Measurements from ENCODE around the gene FUT7. TPM values are rescaled to one million over a fixed set of nuclear protein-coding genes. Genes with fewer than 3 reads are reported as not detected.

FUT7 gene
- total RNA-seq, 4 donors from 2014 or later, result 0.19 to 3.6 (median 0.31) TPM; not detected in 1

GRCh38 chr9:137077010-137077747, 45.3 kb upstream of the FUT7 start, which contains the start of gene UAP1L1:
Gene UAP1L1, plus strand, starts transcription at chr9:137077517. Its CDS starts 16 bp downstream, at chr9:137077533.
- TF ChIP-seq CTCF (IDR thresholded peaks at IDR 0.05), result no peak
- ATAC-seq (ENCODE audit: low FRiP score), result peak; percentile 34
- no peak for DNase-seq (ENCODE audit: low spot score)

- TF ChIP-seq CTCF (IDR thresholded peaks at IDR 0.05), result no peak
- ATAC-seq (ENCODE audit: low FRiP score) (no peak), DNase-seq (ENCODE audit: low spot score) (no peak)
Observed at GRCh38 chr9:137076636-137077009, 44.7 kb upstream of the FUT7 start.

- TF ChIP-seq CTCF (IDR thresholded peaks at IDR 0.05), result no peak
- ATAC-seq (ENCODE audit: low FRiP score) (no peak), DNase-seq (ENCODE audit: low spot score) (no peak)
Observed at GRCh38 chr9:137075275-137075775, 43.4 kb upstream of the FUT7 start.

GRCh38 chr9:137074657-137075274, 42.9 kb upstream of the FUT7 start:
- DNase-seq (ENCODE audit: low spot score), result no peak
- no peak for TF ChIP-seq CTCF (IDR thresholded peaks at IDR 0.05)
- no peak for ATAC-seq (ENCODE audit: low FRiP score)

- ATAC-seq (ENCODE audit: low FRiP score), result no peak
- DNase-seq (ENCODE audit: low spot score), result no peak
- no peak for TF ChIP-seq CTCF (IDR thresholded peaks at IDR 0.05)
Observed at GRCh38 chr9:137073992-137074399, 42.1 kb upstream of the FUT7 start.

GRCh38 chr9:137071282-137071681, 39.4 kb upstream of the FUT7 start:
- no peak for TF ChIP-seq CTCF (IDR thresholded peaks at IDR 0.05)
- DNase-seq (ENCODE audit: low spot score) (no peak), ATAC-seq (ENCODE audit: low FRiP score) (no peak)

- TF ChIP-seq CTCF (IDR thresholded peaks at IDR 0.05), result no peak
- ATAC-seq (ENCODE audit: low FRiP score) (no peak), DNase-seq (ENCODE audit: low spot score) (no peak)
Observed at GRCh38 chr9:137070906-137071275, 39.0 kb upstream of the FUT7 start.
